ENCODE results near the gene MLPH. TPM values are rescaled to one million over a fixed set of nuclear protein-coding genes. Genes with fewer than 3 reads are reported as not detected.

The MLPH gene
- total RNA-seq, 1 donor from 2014 or later: 80.9 TPM

GRCh38 chr2:237473878-237474441 is 13.1 kb upstream of the MLPH start:
- DNase-seq (no peak), ATAC-seq (ENCODE audit: poor library complexity) (no peak)
- intact Hi-C loops (cut with DNase I): no loop called here

GRCh38 chr2:237474442-237474911 is 12.6 kb upstream of the MLPH start:
- peak; percentile 70 for DNase-seq
- intact Hi-C loops (cut with DNase I): no loop called here
- ATAC-seq (ENCODE audit: poor library complexity): peak; percentile 19

- peak; percentile 91 for DNase-seq
- peak; percentile 93 for ATAC-seq (ENCODE audit: poor library complexity)
- intact Hi-C loops (cut with DNase I): loop anchor here (5.0 kb wide), 1 partner anchor 53 kb away; no protein-coding TSS in a partner anchor
Measured at GRCh38 chr2:237474931-237475703, 11.9 kb upstream of the MLPH start.

- DNase-seq (no peak), ATAC-seq (ENCODE audit: poor library complexity) (peak; percentile 10)
- intact Hi-C loops (cut with DNase I): loop anchor here (5.0 kb wide), 1 partner anchor 53 kb away; no protein-coding TSS in a partner anchor
Measured at GRCh38 chr2:237475704-237476141, 11.3 kb upstream of the MLPH start.

- no peak for ATAC-seq (ENCODE audit: poor library complexity)
- intact Hi-C loops (cut with DNase I): loop anchor here (5.0 kb wide), 1 partner anchor 56 kb away; no protein-coding TSS in a partner anchor
- no peak for DNase-seq
Measured at GRCh38 chr2:237478095-237478494, 9.0 kb upstream of the MLPH start.

- DNase-seq: no peak
- no peak for ATAC-seq (ENCODE audit: poor library complexity)
- intact Hi-C loops (cut with DNase I): loop anchor here (5.0 kb wide), 1 partner anchor 57 kb away; no protein-coding TSS in a partner anchor
Measured at GRCh38 chr2:237478979-237479378, 8.1 kb upstream of the MLPH start.

- no peak for ATAC-seq (ENCODE audit: poor library complexity)
- no peak for DNase-seq
- intact Hi-C loops (cut with DNase I): loop anchor here (5.0 kb wide), 1 partner anchor 57 kb away; no protein-coding TSS in a partner anchor
Measured at GRCh38 chr2:237479747-237480146, 7.3 kb upstream of the MLPH start.

- ATAC-seq (ENCODE audit: poor library complexity) (no peak), DNase-seq (no peak)
- intact Hi-C loops (cut with DNase I): no loop called here
Measured at GRCh38 chr2:237480556-237480955, 6.5 kb upstream of the MLPH start.

GRCh38 chr2:237480988-237481525 is 6.0 kb upstream of the MLPH start:
- ATAC-seq (ENCODE audit: poor library complexity): no peak
- DNase-seq: no peak
- intact Hi-C loops (cut with DNase I): no loop called here

- DNase-seq (peak; percentile 88), ATAC-seq (ENCODE audit: poor library complexity) (peak; percentile 90)
- intact Hi-C loops (cut with DNase I): no loop called here
Measured at GRCh38 chr2:237482485-237482884, 4.6 kb upstream of the MLPH start.

- ATAC-seq (ENCODE audit: poor library complexity): no peak
- DNase-seq: no peak
- intact Hi-C loops (cut with DNase I): no loop called here
Measured at GRCh38 chr2:237483018-237483731, 3.9 kb upstream of the MLPH start.

GRCh38 chr2:237485304-237485703 is 1.7 kb upstream of the MLPH start:
- no peak for DNase-seq

GRCh38 chr2:237485844-237486243 is 1.2 kb upstream of the MLPH start:
- intact Hi-C loops (cut with DNase I): no loop called here
- no peak for ATAC-seq (ENCODE audit: poor library complexity)
- no peak for DNase-seq

More at GRCh38 chr2:237485304-237485703, 1.7 kb upstream of the MLPH start:
- intact Hi-C loops (cut with DNase I): no loop called here
- ATAC-seq (ENCODE audit: poor library complexity): no peak

GRCh38 chr2:237486334-237486818 is 675 bp upstream of the MLPH start:
- intact Hi-C loops (cut with DNase I): no loop called here
- ATAC-seq (ENCODE audit: poor library complexity) (no peak), DNase-seq (no peak)

- no peak for DNase-seq
- peak; percentile 41 for ATAC-seq (ENCODE audit: poor library complexity)
- intact Hi-C loops (cut with DNase I): no loop called here
Measured at GRCh38 chr2:237487496-237487895, 445 bp downstream of the MLPH start.

- peak; percentile 27 for ATAC-seq (ENCODE audit: poor library complexity)
Measured at GRCh38 chr2:237488295-237488694, 1.2 kb downstream of the MLPH start.

GRCh38 chr2:237488901-237489860 is 2.1 kb downstream of the MLPH start:
- peak; percentile 71 for ATAC-seq (ENCODE audit: poor library complexity)
- no peak for DNase-seq
- intact Hi-C loops (cut with DNase I): no loop called here

More at GRCh38 chr2:237488295-237488694, 1.2 kb downstream of the MLPH start:
- intact Hi-C loops (cut with DNase I): no loop called here
- no peak for DNase-seq
